HepG2 (cell line): ENCODE data around the gene RTP2. TPM values are rescaled to one million over a fixed set of nuclear protein-coding genes. Genes with fewer than 3 reads are reported as not detected.
A peak's percentile ranks its signal among the peaks of the same experiment; 100 is the strongest.

Source experiments
- CREM ChIP-seq, 2 experiments: sonication (generic) in 1 of 2; formaldehyde crosslinking in 1 of 2; IDR thresholded peaks; 2 replicates each; pipeline versions ENCODE4 v1.4.0 to v1.6.1; 2016 to 2020; ENCODE audit warnings: antibody characterized with exemption in 1 of 2, mild to moderate bottlenecking in 1 of 2, missing genetic modification reagents in 1 of 2
- GATA4 ChIP-seq: sonication (generic); IDR thresholded peaks from 2 replicates; pipeline ENCODE4 v1.6.1; 2016; ENCODE audit warnings: antibody characterized with exemption, low read depth, borderline replicate concordance
- HNF4G ChIP-seq, 2 experiments: sonication (generic) in 1 of 2; formaldehyde crosslinking in 1 of 2; IDR thresholded peaks; 2 replicates each; pipeline versions ENCODE4 v1.4.0 to v1.6.1; 2011 to 2020; ENCODE audit warnings: borderline replicate concordance in 2 of 2, low read depth in 2 of 2, mild to moderate bottlenecking in 2 of 2, low read length in 1 of 2, missing genetic modification reagents in 1 of 2, moderate library complexity in 1 of 2
- KDM4B ChIP-seq: sonication (generic); formaldehyde crosslinking; IDR thresholded peaks from 2 replicates; pipeline ENCODE4 v1.4.0; 2020; ENCODE audit warnings: missing genetic modification reagents
- MTA1 ChIP-seq: sonication (generic); formaldehyde crosslinking; IDR thresholded peaks from 2 replicates; pipeline ENCODE4 v1.4.0; 2020; ENCODE audit warnings: missing genetic modification reagents, mild to moderate bottlenecking, borderline replicate concordance
- MTF2 ChIP-seq: sonication (generic); formaldehyde crosslinking; IDR thresholded peaks from 2 replicates; pipeline ENCODE4 v1.5.0; 2020; ENCODE audit warnings: missing genetic modification reagents, borderline replicate concordance
- NFKBIZ ChIP-seq: IDR thresholded peaks from 2 replicates; pipeline ENCODE4 v1.6.1; 2018; ENCODE audit warnings: missing genetic modification reagents, missing compliant biosample characterization
- ZNF331 ChIP-seq: sonication (generic); formaldehyde crosslinking; IDR thresholded peaks from 2 replicates; pipeline ENCODE4 v1.4.0; 2020; ENCODE audit warnings: missing genetic modification reagents
- ZNF34 ChIP-seq: sonication (generic); formaldehyde crosslinking; IDR thresholded peaks from 2 replicates; pipeline ENCODE4 v1.4.0; 2020; ENCODE audit warnings: mild to moderate bottlenecking, missing genetic modification reagents, borderline replicate concordance
- ZNF350 ChIP-seq: sonication (generic); formaldehyde crosslinking; IDR thresholded peaks from 2 replicates; pipeline ENCODE4 v1.4.0; 2020; ENCODE audit warnings: mild to moderate bottlenecking, low read depth, missing genetic modification reagents, borderline replicate concordance
- ZNF720 ChIP-seq: sonication (generic); formaldehyde crosslinking; IDR thresholded peaks from 2 replicates; pipeline ENCODE4 v1.4.0; 2020; ENCODE audit warnings: missing genetic modification reagents
- polyA plus RNA-seq, 8 experiments: library from polyadenylated mRNA; depleted of rRNA in 3 of 8; stranded (reverse) in 7 of 8; unstranded in 1 of 8; fragments of >200 nt; fragmentation: Illumina TruSeq in 4 of 8; extraction: Trizol in 4 of 8; gene quantifications; 2 replicates each; pipeline versions ENCODE4 v1.2.1 to v1.2.3, GENCODE V29; 2011 to 2016; ENCODE audit warnings: low read depth in 4 of 8, missing spikeins in 1 of 8, mixed read lengths in 1 of 8; ENCODE audit not compliant: insufficient read depth in 1 of 8
- total RNA-seq, 5 experiments: library from RNA; depleted of rRNA; stranded (reverse); fragments of >200 nt; fragmentation: Illumina TruSeq; extraction: Trizol; gene quantifications; 2 replicates each; pipeline ENCODE4 v1.2.3, GENCODE V29; 2016; ENCODE audit warnings: low read depth in 1 of 5
- TF ChIP-seq, protein P1 (sequence below): sonication (generic); formaldehyde crosslinking; IDR thresholded peaks from 2 replicates; pipeline ENCODE4 v1.9.0; 2021; ENCODE audit warnings: missing genetic modification reagents, mild to moderate bottlenecking, borderline replicate concordance
- TF ChIP-seq, protein P2 (sequence below): sonication (generic); formaldehyde crosslinking; IDR thresholded peaks from 2 replicates; pipeline ENCODE4 v1.5.1; 2020; ENCODE audit warnings: missing genetic modification reagents, mild to moderate bottlenecking, borderline replicate concordance
- TF ChIP-seq, protein P3 (sequence below): IDR thresholded peaks from 2 replicates; pipeline ENCODE4 v1.6.1; 2016; ENCODE audit warnings: mild to moderate bottlenecking
- TF ChIP-seq, protein P4 (sequence below): IDR thresholded peaks from 2 replicates; pipeline ENCODE4 v1.6.1; 2016; ENCODE audit warnings: low read depth
- TF ChIP-seq, protein P5 (sequence below): sonication (generic); formaldehyde crosslinking; IDR thresholded peaks from 2 replicates; pipeline ENCODE4 v1.8.0; 2022; ENCODE audit warnings: mild to moderate bottlenecking, missing genetic modification reagents, borderline replicate concordance
- TF ChIP-seq, protein P6 (sequence below): sonication (generic); formaldehyde crosslinking; IDR thresholded peaks from 2 replicates; pipeline ENCODE4 v1.9.0; 2021; ENCODE audit warnings: missing genetic modification reagents, borderline replicate concordance

RTP2 gene
- total and polyA plus RNA-seq, 2 of the 13 experiments (the other 11 are each of a cell fraction or from before 2014, with no cell fraction given), result not detected

DNA sequence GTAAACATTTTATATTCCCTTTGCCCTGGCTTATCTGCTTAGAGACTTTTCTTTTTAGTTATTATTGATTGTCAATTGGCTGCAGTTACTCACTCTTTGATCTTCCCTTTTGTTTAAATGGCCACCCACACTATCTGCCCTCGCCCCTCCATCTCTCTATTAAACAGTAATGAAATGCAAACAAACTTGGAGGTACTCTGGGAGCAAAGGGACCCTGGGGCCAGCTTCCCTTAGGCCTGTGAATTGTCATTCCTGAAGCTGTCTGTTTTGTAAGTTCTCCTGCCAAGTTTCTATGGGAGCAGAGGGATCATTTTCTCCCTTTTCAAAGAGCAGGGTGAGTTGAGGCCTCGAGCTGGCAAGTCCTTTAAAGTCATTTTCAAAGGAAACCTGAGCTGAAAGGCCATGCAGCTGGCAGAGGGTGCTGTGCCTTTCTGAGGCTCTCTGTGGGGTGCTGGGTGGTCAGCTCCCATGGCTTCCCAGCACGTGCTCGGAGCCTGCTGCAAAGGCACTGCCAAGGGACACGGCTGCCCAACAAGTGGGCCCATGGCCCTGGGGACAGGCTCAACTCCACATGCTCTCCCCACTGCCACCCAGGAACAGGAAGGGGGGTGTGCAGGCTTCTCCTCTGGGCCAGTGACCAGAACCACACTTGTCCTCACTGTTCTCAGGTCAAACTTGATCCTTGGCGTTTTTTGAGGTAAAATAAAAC lies 17.4 kb upstream of the RTP2 start (continued):
- TF ChIP-seq MTA1 (CRISPR knock-in tag) (peak; percentile 88), ZNF331 (CRISPR knock-in tag) (peak; percentile 54; the same call in 1 of the 2 replicates), CREM (IDR thresholded peaks at IDR 0.05) (peak; percentile 87), CREM (CRISPR knock-in tag; IDR thresholded peaks at IDR 0.05) (no peak), MTF2 (CRISPR knock-in tag) (no peak), NFKBIZ (0 out of 2 replicates have a peak, but pooled peaks have one; percentile 27), HNF4G (IDR thresholded peaks at IDR 0.05; ENCODE audit: borderline replicate concordance, low read depth, low read length) (no peak), HNF4G (CRISPR knock-in tag; IDR thresholded peaks at IDR 0.05; ENCODE audit: borderline replicate concordance, low read depth) (no peak), KDM4B (CRISPR knock-in tag) (no peak), GATA4 (peak; percentile 83; the same call in 1 of the 2 replicates), ZNF350 (CRISPR knock-in tag) (peak; percentile 67; the same call in 1 of the 2 replicates), ZNF720 (CRISPR knock-in tag) (no peak), ZNF34 (CRISPR knock-in tag) (no peak)
- TF ChIP-seq, protein P1, sequence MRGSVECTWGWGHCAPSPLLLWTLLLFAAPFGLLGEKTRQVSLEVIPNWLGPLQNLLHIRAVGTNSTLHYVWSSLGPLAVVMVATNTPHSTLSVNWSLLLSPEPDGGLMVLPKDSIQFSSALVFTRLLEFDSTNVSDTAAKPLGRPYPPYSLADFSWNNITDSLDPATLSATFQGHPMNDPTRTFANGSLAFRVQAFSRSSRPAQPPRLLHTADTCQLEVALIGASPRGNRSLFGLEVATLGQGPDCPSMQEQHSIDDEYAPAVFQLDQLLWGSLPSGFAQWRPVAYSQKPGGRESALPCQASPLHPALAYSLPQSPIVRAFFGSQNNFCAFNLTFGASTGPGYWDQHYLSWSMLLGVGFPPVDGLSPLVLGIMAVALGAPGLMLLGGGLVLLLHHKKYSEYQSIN, result no peak
- TF ChIP-seq, protein P2, sequence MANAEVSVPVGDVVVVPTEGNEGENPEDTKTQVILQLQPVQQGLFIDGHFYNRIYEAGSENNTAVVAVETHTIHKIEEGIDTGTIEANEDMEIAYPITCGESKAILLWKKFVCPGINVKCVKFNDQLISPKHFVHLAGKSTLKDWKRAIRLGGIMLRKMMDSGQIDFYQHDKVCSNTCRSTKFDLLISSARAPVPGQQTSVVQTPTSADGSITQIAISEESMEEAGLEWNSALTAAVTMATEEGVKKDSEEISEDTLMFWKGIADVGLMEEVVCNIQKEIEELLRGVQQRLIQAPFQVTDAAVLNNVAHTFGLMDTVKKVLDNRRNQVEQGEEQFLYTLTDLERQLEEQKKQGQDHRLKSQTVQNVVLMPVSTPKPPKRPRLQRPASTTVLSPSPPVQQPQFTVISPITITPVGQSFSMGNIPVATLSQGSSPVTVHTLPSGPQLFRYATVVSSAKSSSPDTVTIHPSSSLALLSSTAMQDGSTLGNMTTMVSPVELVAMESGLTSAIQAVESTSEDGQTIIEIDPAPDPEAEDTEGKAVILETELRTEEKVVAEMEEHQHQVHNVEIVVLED (CRISPR knock-in tag), result peak; percentile 44; the same call in 1 of the 2 replicates
- TF ChIP-seq, protein P3, sequence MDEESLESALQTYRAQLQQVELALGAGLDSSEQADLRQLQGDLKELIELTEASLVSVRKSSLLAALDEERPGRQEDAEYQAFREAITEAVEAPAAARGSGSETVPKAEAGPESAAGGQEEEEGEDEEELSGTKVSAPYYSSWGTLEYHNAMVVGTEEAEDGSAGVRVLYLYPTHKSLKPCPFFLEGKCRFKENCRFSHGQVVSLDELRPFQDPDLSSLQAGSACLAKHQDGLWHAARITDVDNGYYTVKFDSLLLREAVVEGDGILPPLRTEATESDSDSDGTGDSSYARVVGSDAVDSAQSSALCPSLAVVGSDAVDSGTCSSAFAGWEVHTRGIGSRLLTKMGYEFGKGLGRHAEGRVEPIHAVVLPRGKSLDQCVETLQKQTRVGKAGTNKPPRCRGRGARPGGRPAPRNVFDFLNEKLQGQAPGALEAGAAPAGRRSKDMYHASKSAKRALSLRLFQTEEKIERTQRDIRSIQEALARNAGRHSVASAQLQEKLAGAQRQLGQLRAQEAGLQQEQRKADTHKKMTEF (CRISPR knock-in tag), result peak; percentile 64
- TF ChIP-seq, protein P4, sequence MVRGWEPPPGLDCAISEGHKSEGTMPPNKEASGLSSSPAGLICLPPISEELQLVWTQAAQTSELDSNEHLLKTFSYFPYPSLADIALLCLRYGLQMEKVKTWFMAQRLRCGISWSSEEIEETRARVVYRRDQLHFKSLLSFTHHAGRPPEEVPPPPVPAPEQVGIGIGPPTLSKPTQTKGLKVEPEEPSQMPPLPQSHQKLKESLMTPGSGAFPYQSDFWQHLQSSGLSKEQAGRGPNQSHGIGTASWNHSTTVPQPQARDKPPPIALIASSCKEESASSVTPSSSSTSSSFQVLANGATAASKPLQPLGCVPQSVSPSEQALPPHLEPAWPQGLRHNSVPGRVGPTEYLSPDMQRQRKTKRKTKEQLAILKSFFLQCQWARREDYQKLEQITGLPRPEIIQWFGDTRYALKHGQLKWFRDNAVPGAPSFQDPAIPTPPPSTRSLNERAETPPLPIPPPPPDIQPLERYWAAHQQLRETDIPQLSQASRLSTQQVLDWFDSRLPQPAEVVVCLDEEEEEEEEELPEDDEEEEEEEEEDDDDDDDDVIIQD, result no peak; the same call in 1 of the 2 replicates
- TF ChIP-seq, protein P5, sequence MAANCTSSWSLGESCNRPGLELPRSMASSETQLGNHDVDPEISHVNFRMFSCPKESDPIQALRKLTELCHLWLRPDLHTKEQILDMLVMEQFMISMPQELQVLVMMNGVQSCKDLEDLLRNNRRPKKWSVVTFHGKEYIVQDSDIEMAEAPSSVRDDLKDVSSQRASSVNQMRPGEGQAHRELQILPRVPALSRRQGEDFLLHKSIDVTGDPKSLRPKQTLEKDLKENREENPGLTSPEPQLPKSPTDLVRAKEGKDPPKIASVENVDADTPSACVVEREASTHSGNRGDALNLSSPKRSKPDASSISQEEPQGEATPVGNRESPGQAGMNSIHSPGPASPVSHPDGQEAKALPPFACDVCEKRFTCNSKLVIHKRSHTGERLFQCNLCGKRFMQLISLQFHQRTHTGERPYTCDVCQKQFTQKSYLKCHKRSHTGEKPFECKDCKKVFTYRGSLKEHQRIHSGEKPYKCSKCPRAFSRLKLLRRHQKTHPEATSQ (CRISPR knock-in tag), result no peak
- TF ChIP-seq, protein P6, sequence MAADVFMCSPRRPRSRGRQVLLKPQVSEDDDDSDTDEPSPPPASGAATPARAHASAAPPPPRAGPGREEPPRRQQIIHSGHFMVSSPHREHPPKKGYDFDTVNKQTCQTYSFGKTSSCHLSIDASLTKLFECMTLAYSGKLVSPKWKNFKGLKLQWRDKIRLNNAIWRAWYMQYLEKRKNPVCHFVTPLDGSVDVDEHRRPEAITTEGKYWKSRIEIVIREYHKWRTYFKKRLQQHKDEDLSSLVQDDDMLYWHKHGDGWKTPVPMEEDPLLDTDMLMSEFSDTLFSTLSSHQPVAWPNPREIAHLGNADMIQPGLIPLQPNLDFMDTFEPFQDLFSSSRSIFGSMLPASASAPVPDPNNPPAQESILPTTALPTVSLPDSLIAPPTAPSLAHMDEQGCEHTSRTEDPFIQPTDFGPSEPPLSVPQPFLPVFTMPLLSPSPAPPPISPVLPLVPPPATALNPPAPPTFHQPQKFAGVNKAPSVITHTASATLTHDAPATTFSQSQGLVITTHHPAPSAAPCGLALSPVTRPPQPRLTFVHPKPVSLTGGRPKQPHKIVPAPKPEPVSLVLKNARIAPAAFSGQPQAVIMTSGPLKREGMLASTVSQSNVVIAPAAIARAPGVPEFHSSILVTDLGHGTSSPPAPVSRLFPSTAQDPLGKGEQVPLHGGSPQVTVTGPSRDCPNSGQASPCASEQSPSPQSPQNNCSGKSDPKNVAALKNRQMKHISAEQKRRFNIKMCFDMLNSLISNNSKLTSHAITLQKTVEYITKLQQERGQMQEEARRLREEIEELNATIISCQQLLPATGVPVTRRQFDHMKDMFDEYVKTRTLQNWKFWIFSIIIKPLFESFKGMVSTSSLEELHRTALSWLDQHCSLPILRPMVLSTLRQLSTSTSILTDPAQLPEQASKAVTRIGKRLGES (CRISPR knock-in tag), result no peak
